Measurements from ENCODE around the gene U2AF1L4. TPM values are rescaled to one million over a fixed set of nuclear protein-coding genes. Genes with fewer than 3 reads are reported as not detected.
A peak's percentile ranks its signal among the peaks of the same experiment; 100 is the strongest.

Gene U2AF1L4
- total RNA-seq, 4 donors from 2014 or later = 10.2 to 19.0 (median 17.5) TPM

- Histone ChIP-seq H3K9me3 (no peaks in the 10 kb centered on the region), H3K27me3 (no peaks in the 10 kb centered on the region), H3K27ac (no peak overlapping the region), H3K4me1 (peaks cover 0 to 3% (median 0%) of the 10 kb centered on the region in 3 donors), H3K4me3 (no peak overlapping the region), H3K36me3 (peaks cover 0 to 93% (median 0%) of the 10 kb centered on the region in 3 donors)
- 95 to 97% methylated on average over 10 to 16 of the region's 17 CpGs for WGBS, 2 donors
- intact Hi-C loops (cut with DNase I) = loop anchor here (10.0 kb wide), 1 partner anchor 170 kb away; the partner anchor contains the start of gene LRFN3
- TF ChIP-seq, protein P1, sequence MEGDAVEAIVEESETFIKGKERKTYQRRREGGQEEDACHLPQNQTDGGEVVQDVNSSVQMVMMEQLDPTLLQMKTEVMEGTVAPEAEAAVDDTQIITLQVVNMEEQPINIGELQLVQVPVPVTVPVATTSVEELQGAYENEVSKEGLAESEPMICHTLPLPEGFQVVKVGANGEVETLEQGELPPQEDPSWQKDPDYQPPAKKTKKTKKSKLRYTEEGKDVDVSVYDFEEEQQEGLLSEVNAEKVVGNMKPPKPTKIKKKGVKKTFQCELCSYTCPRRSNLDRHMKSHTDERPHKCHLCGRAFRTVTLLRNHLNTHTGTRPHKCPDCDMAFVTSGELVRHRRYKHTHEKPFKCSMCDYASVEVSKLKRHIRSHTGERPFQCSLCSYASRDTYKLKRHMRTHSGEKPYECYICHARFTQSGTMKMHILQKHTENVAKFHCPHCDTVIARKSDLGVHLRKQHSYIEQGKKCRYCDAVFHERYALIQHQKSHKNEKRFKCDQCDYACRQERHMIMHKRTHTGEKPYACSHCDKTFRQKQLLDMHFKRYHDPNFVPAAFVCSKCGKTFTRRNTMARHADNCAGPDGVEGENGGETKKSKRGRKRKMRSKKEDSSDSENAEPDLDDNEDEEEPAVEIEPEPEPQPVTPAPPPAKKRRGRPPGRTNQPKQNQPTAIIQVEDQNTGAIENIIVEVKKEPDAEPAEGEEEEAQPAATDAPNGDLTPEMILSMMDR (IDR thresholded peaks at IDR 0.05) = no peak
- no peak for TF ChIP-seq POLR2A (IDR thresholded peaks at IDR 0.05)
- DNase-seq = no peak
These were observed 19.5 kb upstream of the U2AF1L4 start for GRCh38 chr19:35764432-35765315.

GRCh38 chr19:35760711-35761349, 15.6 kb upstream of the U2AF1L4 start:
- Histone ChIP-seq H3K27ac (no peak overlapping the region), H3K4me3 (no peak overlapping the region), H3K9me3 (no peaks in the 10 kb centered on the region), H3K36me3 (peaks cover 0 to 57% (median 0%) of the 10 kb centered on the region in 3 donors), H3K4me1 (peaks cover 24 to 36% (median 29%) of the 10 kb centered on the region in 3 donors), H3K27me3 (no peaks in the 10 kb centered on the region)
- 91 to 95% methylated on average over 4 of the region's 4 CpGs for WGBS, 2 donors
- DNase-seq = no peak
- intact Hi-C loops (cut with DNase I) = loop anchor here (10.0 kb wide), 1 partner anchor 174 kb away; the partner anchor contains the start of gene LRFN3
- no peak for TF ChIP-seq POLR2A (IDR thresholded peaks at IDR 0.05)
- TF ChIP-seq, protein P1 (IDR thresholded peaks at IDR 0.05) = peak in 1 of 6 experiments; percentile 7

- H3K4me1 ChIP-seq = peaks cover 32 to 47% (median 37%) of the 10 kb centered on the region in 3 donors
- DNase-seq = no peak
- intact Hi-C loops (cut with DNase I) = loop anchor here (10.0 kb wide), 1 partner anchor 175 kb away; the partner anchor contains the start of gene LRFN3
- H3K9me3 ChIP-seq = no peaks in the 10 kb centered on the region
- peaks cover 0 to 47% (median 0%) of the 10 kb centered on the region in 3 donors for H3K36me3 ChIP-seq
- H3K27ac ChIP-seq = no peak overlapping the region
- H3K4me3 ChIP-seq = no peak overlapping the region
- TF ChIP-seq, protein P1 (IDR thresholded peaks at IDR 0.05) = no peak
- no peak for TF ChIP-seq POLR2A (IDR thresholded peaks at IDR 0.05)
- WGBS, 2 donors = no CpG with 5 or more reads among the region's 2 CpGs
- no peaks in the 10 kb centered on the region for H3K27me3 ChIP-seq
These were observed 14.5 kb upstream of the U2AF1L4 start for GRCh38 chr19:35759697-35760096.

GRCh38 chr19:35757749-35758608, 12.8 kb upstream of the U2AF1L4 start, which contains the start of gene PROSER3:
PROSER3 (plus strand) TSS chr19:35758176; CDS start chr19:35758216, 40 bp downstream.
- H3K9me3 ChIP-seq = no peaks in the 10 kb centered on the region
- no peaks in the 10 kb centered on the region for H3K27me3 ChIP-seq
- H3K4me1 ChIP-seq = peaks cover 32 to 53% (median 37%) of the 10 kb centered on the region in 3 donors
- intact Hi-C loops (cut with DNase I) = no loop called here
- TF ChIP-seq POLR2A (IDR thresholded peaks at IDR 0.05) = peak in 3 of 4 donors; percentile 60 to 75 (median 71)
- TF ChIP-seq, protein P1 (IDR thresholded peaks at IDR 0.05) = peak in 1 of 6 experiments; percentile 7
- H3K27ac ChIP-seq = peak within 1 kb of the TSS; percentile 93 to 98 (median 96)
- peaks cover 2 to 47% (median 15%) of the 10 kb centered on the region in 3 donors for H3K36me3 ChIP-seq
- DNase-seq = peak; percentile 97
- H3K4me3 ChIP-seq = peak within 1 kb of the TSS; percentile 69 to 94 (median 91)
- WGBS, 2 donors = 1 to 2% methylated on average over 16 to 26 of the region's 53 CpGs
